ENCODE results near the gene SELENOO.

Gene SELENOO

GRCh38 chr22:50255099-50255498 is 54.3 kb downstream of the SELENOO start:
- no peak for DNase-seq (ENCODE audit: low spot score)

- no peak for DNase-seq (ENCODE audit: low spot score)
Measured at GRCh38 chr22:50255607-50256006, 54.8 kb downstream of the SELENOO start.

GRCh38 chr22:50256258-50256862 is 55.5 kb downstream of the SELENOO start:
- DNase-seq (ENCODE audit: low spot score), result no peak

GRCh38 chr22:50257041-50257440 is 56.2 kb downstream of the SELENOO start:
- no peak for DNase-seq (ENCODE audit: low spot score)

DNA sequence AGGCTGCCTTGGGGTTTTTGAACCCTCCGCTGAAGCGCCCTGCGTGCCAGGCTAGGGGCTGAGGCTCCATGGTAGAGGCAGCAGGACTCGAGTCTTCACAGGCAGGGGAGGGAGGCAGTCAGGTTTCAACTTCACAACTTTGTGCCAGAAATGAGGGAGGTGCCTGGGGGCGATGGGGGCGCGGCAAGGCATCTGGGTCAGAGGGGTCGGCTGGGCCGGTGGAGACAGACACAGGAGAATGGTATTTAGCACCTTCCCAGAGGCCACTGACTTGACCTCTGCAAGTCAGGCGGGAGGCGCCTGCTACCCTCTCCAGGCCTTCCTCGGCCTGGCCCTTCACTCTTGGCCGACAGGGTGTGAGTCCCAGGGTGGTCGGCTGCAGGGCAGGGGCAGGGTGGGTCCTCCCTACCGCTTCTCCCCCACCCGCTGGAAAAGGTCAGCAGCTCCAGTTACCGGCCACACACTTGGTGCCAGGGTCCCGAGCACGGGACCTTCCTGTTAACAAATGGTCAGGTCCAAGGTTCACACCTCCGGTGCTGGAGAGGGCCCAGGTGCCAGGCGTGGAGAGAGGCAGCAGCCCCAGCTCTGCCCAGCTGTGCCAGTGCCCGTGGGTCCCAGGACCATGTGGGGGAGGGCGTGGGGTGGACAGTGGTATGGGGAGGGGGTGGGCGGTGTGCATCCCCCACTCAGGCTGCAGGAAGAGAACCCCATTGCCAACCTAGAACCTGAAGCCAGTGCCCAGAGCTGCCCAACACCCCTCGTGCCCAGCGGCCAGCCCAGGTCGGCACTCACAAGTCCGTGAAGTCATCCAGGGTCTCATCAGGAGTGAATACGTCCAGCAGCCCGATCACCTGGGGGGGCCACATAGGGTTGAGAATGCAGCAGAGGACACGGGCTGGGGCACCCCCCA is 56.9 kb downstream of the SELENOO start:
- DNase-seq (ENCODE audit: low spot score), result no peak

DNA sequence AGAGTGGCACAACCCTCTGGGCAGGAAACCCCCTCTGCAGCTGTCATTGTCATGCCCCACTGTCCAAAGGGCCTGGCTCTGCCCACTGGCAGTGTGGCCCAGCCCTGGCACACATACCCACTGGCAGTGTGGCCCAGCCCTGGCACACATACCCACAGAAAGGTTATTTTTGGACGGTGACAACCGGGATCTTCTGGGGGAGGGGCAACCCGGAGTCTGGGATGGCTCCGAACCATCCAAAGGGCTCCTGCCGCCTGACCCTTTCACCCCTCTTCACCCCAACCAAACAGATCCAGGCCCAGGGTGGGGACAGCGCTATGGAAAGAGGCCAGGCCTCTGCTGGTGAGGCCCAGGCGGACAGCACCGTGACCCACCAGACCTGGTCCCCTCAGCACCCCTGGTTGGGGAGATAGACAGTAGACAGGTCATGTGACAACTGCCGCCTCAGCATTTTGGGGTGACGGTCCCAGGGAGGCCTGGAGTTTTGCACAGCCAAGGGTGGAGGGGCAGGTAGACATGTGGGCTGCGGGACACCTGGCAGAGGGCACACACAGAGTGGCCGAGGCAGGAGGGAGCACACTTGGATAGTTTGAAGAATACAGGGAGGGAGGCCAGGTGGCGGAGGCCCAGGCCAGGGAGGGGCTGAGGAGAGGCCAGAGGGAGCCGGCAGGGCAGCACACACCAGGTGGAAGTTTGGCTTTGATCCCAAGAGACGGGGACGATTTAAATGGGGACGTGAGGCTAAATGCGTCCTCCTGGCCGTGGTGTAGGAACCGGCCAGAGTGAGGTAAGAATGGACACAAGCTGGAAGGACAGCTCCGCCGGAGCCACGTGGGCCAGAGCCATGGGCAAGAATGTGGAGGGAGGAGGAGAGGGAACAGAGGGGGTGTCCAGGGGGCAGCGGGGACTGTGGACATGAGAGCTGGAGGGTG is 57.8 kb downstream of the SELENOO start:
- DNase-seq (ENCODE audit: low spot score), result no peak

GRCh38 chr22:50259302-50259701 is 58.5 kb downstream of the SELENOO start:
- no peak for DNase-seq (ENCODE audit: low spot score)

- DNase-seq (ENCODE audit: low spot score), result peak; percentile 54
Measured at GRCh38 chr22:50260434-50260800, 59.6 kb downstream of the SELENOO start.

DNA sequence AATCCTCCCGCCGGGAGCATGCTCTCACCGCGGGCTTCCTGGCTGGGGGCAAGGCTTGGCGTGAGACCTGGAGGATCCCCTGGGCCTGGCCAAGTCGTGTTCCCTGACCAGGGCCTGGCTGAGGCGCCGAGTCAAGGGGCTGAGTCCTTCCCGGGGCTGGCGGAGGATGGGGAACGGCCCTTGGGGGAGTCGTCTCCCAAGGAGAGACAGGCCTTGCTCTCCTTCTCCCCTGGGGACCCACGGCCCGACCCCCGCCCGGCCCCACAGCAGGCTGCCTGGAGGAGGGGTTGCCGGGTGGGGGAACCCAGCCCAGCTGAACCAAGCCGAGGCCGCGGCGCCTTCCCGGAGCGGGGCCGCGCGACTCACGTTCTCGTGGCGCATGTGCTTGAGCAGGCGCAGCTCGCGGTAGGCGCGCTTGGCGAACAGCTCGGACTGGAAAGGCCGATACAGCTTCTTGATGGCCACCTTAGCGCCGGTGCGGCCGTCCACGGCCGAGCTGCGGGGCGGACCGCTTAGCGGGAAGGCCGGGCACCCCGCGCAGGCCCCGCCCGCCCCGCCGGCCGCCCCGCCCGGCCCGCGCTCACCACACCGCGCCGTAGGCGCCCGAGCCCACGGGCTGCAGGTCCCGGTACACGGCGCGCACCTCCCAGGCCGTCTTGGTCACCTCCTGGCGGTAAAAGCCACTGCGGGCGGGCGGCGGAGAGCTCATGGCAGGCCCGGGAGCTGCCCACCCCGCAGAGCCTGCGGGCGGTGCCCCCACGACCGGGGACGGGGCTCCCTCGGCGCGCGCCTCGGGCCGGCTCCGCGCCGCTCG is 60.2 kb downstream of the SELENOO start:
- peak; percentile 63 for DNase-seq (ENCODE audit: low spot score)

- peak; percentile 51 for DNase-seq (ENCODE audit: low spot score)
Measured at GRCh38 chr22:50261615-50262459, 61.0 kb downstream of the SELENOO start, which contains the start of gene MAPK12. Gene MAPK12, minus strand, starts transcription at chr22:50261683. Its CDS starts 174 bp downstream, at chr22:50261509.

DNA sequence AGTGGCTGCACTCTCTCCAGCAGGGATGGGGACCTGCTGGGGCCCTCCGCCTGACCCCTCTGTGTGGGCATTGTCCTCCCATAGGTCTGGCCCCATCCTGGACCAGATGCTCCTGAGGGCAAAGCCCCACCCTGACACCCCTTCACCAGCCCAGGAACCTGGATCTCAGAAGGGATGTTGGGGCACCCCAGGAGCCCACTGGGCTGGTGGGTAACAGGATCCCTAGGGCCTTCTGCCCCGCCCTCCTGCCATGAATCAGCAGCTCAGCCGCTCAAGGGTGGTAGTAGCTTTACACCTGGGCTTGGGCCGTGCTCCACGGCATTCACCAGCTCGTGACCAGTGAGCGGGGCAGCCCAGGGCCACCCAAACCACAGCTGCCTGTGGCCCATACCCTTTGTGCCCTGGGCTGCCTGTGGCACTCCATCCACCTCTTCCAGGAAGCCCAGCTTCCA is 61.7 kb downstream of the SELENOO start:
- DNase-seq (ENCODE audit: low spot score), result peak; percentile 57

GRCh38 chr22:50262973-50263617 is 62.3 kb downstream of the SELENOO start:
- no peak for DNase-seq (ENCODE audit: low spot score)

- no peak for DNase-seq (ENCODE audit: low spot score)
Measured at GRCh38 chr22:50264104-50264745, 63.4 kb downstream of the SELENOO start.

- no peak for DNase-seq (ENCODE audit: low spot score)
Measured at GRCh38 chr22:50264946-50265669, 64.3 kb downstream of the SELENOO start.

- DNase-seq (ENCODE audit: low spot score), result no peak
Measured at GRCh38 chr22:50266994-50267393, 66.2 kb downstream of the SELENOO start.
